HG03442 (cell line): ENCODE results near the gene DACT2.
"Not testable (repeated sequence)": the region's sequence is repeated elsewhere in the genome, so short reads cannot be mapped to it uniquely, and the experiment has no call there.

Experiments
- ATAC-seq: cut with Tn5 transposase; IDR thresholded peaks from one replicate; pipeline ENCODE4 v1.9.1; 2021; ENCODE audit warnings: mild to moderate bottlenecking, moderate library complexity; ENCODE audit not compliant: unreplicated experiment

The DACT2 gene

GRCh38 chr6:168269455-168270243 is 49.9 kb downstream of the DACT2 start:
- no peak for ATAC-seq

GRCh38 chr6:168268755-168269154 is 50.8 kb downstream of the DACT2 start:
- no peak for ATAC-seq

GRCh38 chr6:168267779-168268178 is 51.8 kb downstream of the DACT2 start:
- ATAC-seq, result not testable (repeated sequence)

GRCh38 chr6:168265827-168266815 is 53.5 kb downstream of the DACT2 start:
- ATAC-seq, result no peak

GRCh38 chr6:168265394-168265793 is 54.2 kb downstream of the DACT2 start:
- ATAC-seq, result no peak

GRCh38 chr6:168264593-168265335 is 54.8 kb downstream of the DACT2 start:
- no peak for ATAC-seq

- no peak for ATAC-seq
Measured at GRCh38 chr6:168263351-168263905, 56.1 kb downstream of the DACT2 start.

GRCh38 chr6:168261234-168261633 is 58.3 kb downstream of the DACT2 start:
- no peak for ATAC-seq

- no peak for ATAC-seq
Measured at GRCh38 chr6:168260420-168260987, 59.1 kb downstream of the DACT2 start.

GRCh38 chr6:168258795-168259194 is 60.8 kb downstream of the DACT2 start:
- ATAC-seq, result no peak

- no peak for ATAC-seq
Measured at GRCh38 chr6:168256940-168257339, 62.6 kb downstream of the DACT2 start.
